Muscle layer of colon (tissue), 2 donors: ENCODE measurements around the gene ACAP1.
"Not testable (repeated sequence)": the region's sequence is repeated elsewhere in the genome, so short reads cannot be mapped to it uniquely, and the experiment has no call there.

Experiments used
- H3K27ac ChIP-seq: one replicate; pipeline ENCODE4 v1.7.0; 2013; ENCODE audit warnings: low read depth, mild to moderate bottlenecking, low read length, moderate library complexity
- H3K27me3 ChIP-seq, 2 donors: one replicate each; pipeline ENCODE4 v1.7.0; 2013; ENCODE audit warnings: low read length in 2 of 2, mild to moderate bottlenecking in 2 of 2; ENCODE audit not compliant: insufficient read depth in 2 of 2, control insufficient read depth in 1 of 2
- H3K36me3 ChIP-seq: one replicate; pipeline ENCODE4 v1.7.0; 2013; ENCODE audit warnings: mild to moderate bottlenecking, low read length; ENCODE audit not compliant: insufficient read depth
- H3K4me1 ChIP-seq: one replicate; pipeline ENCODE4 v1.7.0; 2013; ENCODE audit warnings: mild to moderate bottlenecking, low read length; ENCODE audit not compliant: insufficient read depth
- H3K4me3 ChIP-seq, 2 donors: one replicate each; pipeline ENCODE4 v1.7.0; 2013; ENCODE audit warnings: low read length in 2 of 2, low read depth in 1 of 2, mild to moderate bottlenecking in 1 of 2, moderate library complexity in 1 of 2
- H3K9ac ChIP-seq: one replicate; pipeline ENCODE4 v1.7.0; 2013; ENCODE audit warnings: low read length
- H3K9me3 ChIP-seq: one replicate; pipeline ENCODE4 v1.7.0; 2013; ENCODE audit warnings: mild to moderate bottlenecking, low read length
- donor health status: abdominal sarcoma.
- donor health status: Adenocarcinoma of cecum.

The ACAP1 gene

GRCh38 chr17:7365963-7366362 lies 29.6 kb downstream of the ACAP1 start:
- not testable (repeated sequence) for H3K9me3 ChIP-seq, H3K4me3 ChIP-seq, H3K36me3 ChIP-seq, H3K27ac ChIP-seq, H3K27me3 ChIP-seq, H3K4me1 ChIP-seq, H3K9ac ChIP-seq

DNA sequence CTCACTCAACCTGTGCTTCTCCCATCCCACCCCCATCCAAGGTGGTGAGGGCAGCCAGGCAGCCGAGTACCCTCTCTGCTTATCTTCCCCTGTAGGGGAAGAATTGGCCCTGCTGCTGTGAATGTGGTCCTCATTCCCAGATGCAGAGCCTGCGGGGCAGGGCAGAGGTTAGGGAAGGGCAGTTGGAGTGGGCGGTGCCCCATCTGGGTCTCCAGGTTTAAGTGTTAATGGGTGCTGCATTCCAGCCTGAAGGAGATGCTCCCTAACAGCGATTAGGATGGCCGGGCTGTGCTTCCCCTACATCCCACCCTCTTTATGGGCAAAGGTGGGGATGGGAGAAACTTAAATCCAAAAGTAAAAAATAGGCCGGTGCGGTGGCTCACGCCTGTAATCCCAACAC lies 30.8 kb downstream of the ACAP1 start:
- Histone ChIP-seq H3K9me3 (no peaks in the 10 kb centered on the region), H3K36me3 (no peaks in the 10 kb centered on the region), H3K27ac (no peak overlapping the region), H3K9ac (no peak overlapping the region), H3K4me3 (no peak overlapping the region), H3K27me3 (no peaks in the 10 kb centered on the region), H3K4me1 (no peaks in the 10 kb centered on the region)

- H3K9me3 ChIP-seq, result no peaks in the 10 kb centered on the region
- H3K4me1 ChIP-seq, result no peaks in the 10 kb centered on the region
- H3K27ac ChIP-seq, result no peak overlapping the region
- no peaks in the 10 kb centered on the region for H3K27me3 ChIP-seq
- H3K4me3 ChIP-seq, result no peak overlapping the region
- no peaks in the 10 kb centered on the region for H3K36me3 ChIP-seq
- H3K9ac ChIP-seq, result no peak overlapping the region
Observed at GRCh38 chr17:7367918-7368598, 31.7 kb downstream of the ACAP1 start.

GRCh38 chr17:7368599-7368994 lies 32.3 kb downstream of the ACAP1 start:
- not testable (repeated sequence) for H3K36me3 ChIP-seq, H3K4me3 ChIP-seq, H3K27ac ChIP-seq, H3K9me3 ChIP-seq, H3K4me1 ChIP-seq, H3K27me3 ChIP-seq, H3K9ac ChIP-seq

GRCh38 chr17:7369825-7370224 lies 33.5 kb downstream of the ACAP1 start:
- Histone ChIP-seq H3K9me3 (no peaks in the 10 kb centered on the region), H3K4me3 (no peak overlapping the region), H3K27ac (no peak overlapping the region), H3K4me1 (no peaks in the 10 kb centered on the region), H3K36me3 (no peaks in the 10 kb centered on the region), H3K9ac (no peak overlapping the region), H3K27me3 (no peaks in the 10 kb centered on the region)

GRCh38 chr17:7370853-7371252 lies 34.5 kb downstream of the ACAP1 start:
- Histone ChIP-seq H3K4me1 (no peaks in the 10 kb centered on the region), H3K9me3 (no peaks in the 10 kb centered on the region), H3K27me3 (no peaks in the 10 kb centered on the region), H3K27ac (no peak overlapping the region), H3K9ac (no peak overlapping the region), H3K36me3 (no peaks in the 10 kb centered on the region), H3K4me3 (no peak overlapping the region)

- H3K4me3 ChIP-seq, result no peak overlapping the region
Observed at GRCh38 chr17:7374353-7374752, 38.0 kb downstream of the ACAP1 start.

DNA sequence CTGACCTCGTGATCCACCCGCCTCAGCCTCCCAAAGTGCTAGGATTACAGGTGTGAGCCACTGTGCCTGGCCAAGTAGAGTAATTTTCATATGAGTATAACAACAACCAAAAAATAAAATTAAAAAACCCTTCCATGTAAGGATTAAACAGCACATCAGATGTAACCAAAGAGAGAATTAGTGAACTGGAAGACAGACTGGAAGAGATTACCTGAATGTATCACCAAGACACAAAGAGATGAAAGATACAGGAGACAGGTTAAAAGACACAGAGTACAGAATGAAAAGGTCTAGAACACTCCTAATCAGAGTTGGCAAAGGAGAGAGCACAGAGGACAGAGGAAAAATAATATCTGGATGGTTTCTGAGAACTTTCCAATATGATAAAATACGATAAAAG lies 42.8 kb downstream of the ACAP1 start:
- Histone ChIP-seq H3K9me3 (no peaks in the 10 kb centered on the region), H3K9ac (no peak overlapping the region), H3K4me1 (peaks cover 21% of the 10 kb centered on the region), H3K4me3 (no peak overlapping the region), H3K27ac (no peak overlapping the region), H3K27me3 (no peaks in the 10 kb centered on the region), H3K36me3 (no peaks in the 10 kb centered on the region)

More at GRCh38 chr17:7374353-7374752, 38.0 kb downstream of the ACAP1 start:
- no peak overlapping the region for H3K9ac ChIP-seq
- no peaks in the 10 kb centered on the region for H3K36me3 ChIP-seq
- no peaks in the 10 kb centered on the region for H3K9me3 ChIP-seq
- no peaks in the 10 kb centered on the region for H3K4me1 ChIP-seq
- H3K27me3 ChIP-seq, result no peaks in the 10 kb centered on the region
- H3K27ac ChIP-seq, result no peak overlapping the region

DNA sequence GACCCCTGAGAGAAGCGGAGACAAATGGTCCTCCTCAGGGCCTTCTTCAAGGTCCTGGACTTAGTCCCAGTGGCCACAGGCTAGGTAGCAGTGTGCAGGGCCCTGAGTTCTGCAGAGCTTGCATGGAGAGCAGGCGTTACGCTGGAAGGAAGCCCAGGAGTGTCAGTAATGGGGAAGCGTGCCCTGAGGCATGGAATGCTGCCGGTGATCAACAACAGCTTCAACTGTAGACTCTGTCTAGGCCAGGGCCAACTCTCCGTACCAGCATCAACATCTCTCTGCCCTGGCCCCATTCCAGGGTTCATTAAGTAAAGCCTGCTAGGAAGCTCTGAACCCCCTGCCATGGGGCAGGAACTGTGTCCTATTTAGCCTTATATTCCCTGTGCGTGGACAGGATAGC lies 44.0 kb downstream of the ACAP1 start:
- Histone ChIP-seq H3K9ac (no peak overlapping the region), H3K27ac (peak overlapping the region; percentile 37), H3K4me1 (peaks cover 21% of the 10 kb centered on the region), H3K27me3 (no peaks in the 10 kb centered on the region), H3K4me3 (peak overlapping the region; percentile 57 to 69), H3K9me3 (no peaks in the 10 kb centered on the region), H3K36me3 (no peaks in the 10 kb centered on the region)

DNA sequence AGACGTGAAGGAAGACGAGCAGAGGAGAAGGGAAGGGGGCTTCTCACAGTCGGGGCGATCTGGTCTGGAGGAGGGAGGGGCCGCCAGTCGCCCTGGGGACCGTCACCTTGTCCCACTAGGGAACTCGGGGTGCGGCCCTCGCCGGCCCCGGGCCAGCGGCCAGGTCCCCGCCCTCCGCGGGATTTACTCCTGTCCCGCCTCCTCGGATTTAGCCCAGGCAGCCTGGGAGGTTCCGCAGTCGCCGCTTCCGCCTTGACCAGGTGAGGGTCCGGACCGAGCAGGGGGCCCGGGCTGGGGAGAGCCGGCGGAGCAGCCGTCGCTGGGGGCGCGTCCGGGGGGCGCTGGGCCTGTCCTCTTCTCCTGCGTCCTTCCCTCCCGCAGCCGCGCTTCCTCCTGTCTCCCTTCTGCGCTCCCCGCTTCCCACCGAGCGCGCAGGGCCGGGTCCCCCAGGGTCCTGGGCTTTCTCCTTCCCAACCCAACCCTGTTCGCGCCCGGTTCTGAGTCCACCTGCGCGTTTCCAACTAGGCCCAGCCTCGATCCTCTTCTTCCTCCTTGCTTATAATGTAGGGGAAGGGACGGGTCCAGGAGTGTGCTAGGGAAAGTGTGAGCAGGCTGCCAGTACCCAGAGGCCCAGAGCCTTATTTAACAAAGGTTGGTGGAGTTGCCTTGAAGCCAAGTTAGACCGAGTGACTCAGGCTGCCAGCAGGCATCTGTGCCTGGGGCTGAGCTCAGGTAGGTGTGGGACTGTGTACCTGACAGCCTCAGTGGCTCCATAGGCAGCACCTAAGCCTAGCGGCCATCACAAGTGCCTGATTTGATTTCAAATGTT lies 44.7 kb downstream of the ACAP1 start, which contains the start of gene TNK1:
Gene TNK1, plus strand, starts transcription at position 235 of the 829 bp plus-strand sequence. CDS start 1,838 bp downstream, outside the sequence.
- Histone ChIP-seq H3K36me3 (no peaks in the 10 kb centered on the region), H3K4me3 (peak within 1 kb of the TSS; percentile 57 to 69), H3K27ac (peak within 1 kb of the TSS; percentile 37), H3K9ac (no peak within 1 kb of the TSS), H3K27me3 (no peaks in the 10 kb centered on the region), H3K9me3 (no peaks in the 10 kb centered on the region), H3K4me1 (peaks cover 21% of the 10 kb centered on the region)

GRCh38 chr17:7382901-7383300 lies 46.6 kb downstream of the ACAP1 start:
- no peaks in the 10 kb centered on the region for H3K27me3 ChIP-seq
- no peak overlapping the region for H3K9ac ChIP-seq
- no peaks in the 10 kb centered on the region for H3K9me3 ChIP-seq
- H3K4me1 ChIP-seq, result peaks cover 21% of the 10 kb centered on the region
- no peaks in the 10 kb centered on the region for H3K36me3 ChIP-seq
- no peak overlapping the region for H3K4me3 ChIP-seq
- H3K27ac ChIP-seq, result no peak overlapping the region
